Stomach (tissue), 4 donors: ENCODE measurements around the gene YJU2.

Experiments used
- EP300 ChIP-seq: sonication (generic); formaldehyde crosslinking; IDR thresholded peaks from one replicate; pipeline ENCODE4 v1.6.1; 2017; ENCODE audit warnings: antibody characterized with exemption
- POLR2A ChIP-seq, 4 donors: fragments of 450-650 bp; IDR thresholded peaks; one replicate each; pipeline ENCODE4 v1.6.1; 2016; ENCODE audit warnings: antibody characterized with exemption in 4 of 4, control low read depth in 2 of 4, mild to moderate bottlenecking in 1 of 4, moderate library complexity in 1 of 4
- POLR2AphosphoS5 ChIP-seq, 3 donors: sonication (generic); formaldehyde crosslinking; IDR thresholded peaks; one replicate each; pipeline ENCODE4 v1.6.1; 2016; ENCODE audit warnings: antibody characterized with exemption in 3 of 3
- TF ChIP-seq, protein P1 (sequence below), 7 experiments: fragments of 450-650 bp in 4 of 7; fragments of 200-600 bp in 3 of 7; sonication (generic) in 3 of 7; IDR thresholded peaks; one replicate each; pipeline ENCODE4 v1.5.1; 2016 to 2019; ENCODE audit warnings: antibody characterized with exemption in 7 of 7, control low read depth in 2 of 7, mild to moderate bottlenecking in 1 of 7

DNA sequence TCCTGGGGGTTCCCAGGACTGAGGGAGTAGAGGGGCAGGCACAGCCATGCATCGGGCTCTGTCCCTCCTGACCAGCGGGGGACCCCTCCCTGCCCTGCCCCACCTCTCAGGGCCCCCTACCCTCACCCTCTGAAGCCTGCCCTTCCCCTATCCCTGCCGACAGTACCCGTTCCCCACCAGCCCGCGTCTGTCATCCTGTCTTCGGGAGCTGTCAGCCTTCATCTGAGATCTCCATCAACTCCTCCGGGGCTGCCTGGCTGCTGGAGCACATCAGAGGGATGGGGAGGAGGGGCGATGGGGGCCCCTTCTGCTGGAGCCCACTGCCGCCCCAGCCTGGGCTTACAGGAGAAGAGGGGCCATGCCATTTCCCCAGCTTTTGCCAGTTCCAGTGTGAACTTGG, 26.0 kb downstream of the YJU2 start:
- TF ChIP-seq, protein P1, sequence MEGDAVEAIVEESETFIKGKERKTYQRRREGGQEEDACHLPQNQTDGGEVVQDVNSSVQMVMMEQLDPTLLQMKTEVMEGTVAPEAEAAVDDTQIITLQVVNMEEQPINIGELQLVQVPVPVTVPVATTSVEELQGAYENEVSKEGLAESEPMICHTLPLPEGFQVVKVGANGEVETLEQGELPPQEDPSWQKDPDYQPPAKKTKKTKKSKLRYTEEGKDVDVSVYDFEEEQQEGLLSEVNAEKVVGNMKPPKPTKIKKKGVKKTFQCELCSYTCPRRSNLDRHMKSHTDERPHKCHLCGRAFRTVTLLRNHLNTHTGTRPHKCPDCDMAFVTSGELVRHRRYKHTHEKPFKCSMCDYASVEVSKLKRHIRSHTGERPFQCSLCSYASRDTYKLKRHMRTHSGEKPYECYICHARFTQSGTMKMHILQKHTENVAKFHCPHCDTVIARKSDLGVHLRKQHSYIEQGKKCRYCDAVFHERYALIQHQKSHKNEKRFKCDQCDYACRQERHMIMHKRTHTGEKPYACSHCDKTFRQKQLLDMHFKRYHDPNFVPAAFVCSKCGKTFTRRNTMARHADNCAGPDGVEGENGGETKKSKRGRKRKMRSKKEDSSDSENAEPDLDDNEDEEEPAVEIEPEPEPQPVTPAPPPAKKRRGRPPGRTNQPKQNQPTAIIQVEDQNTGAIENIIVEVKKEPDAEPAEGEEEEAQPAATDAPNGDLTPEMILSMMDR (IDR thresholded peaks at IDR 0.05) = no peak
- TF ChIP-seq POLR2AphosphoS5 (IDR thresholded peaks at IDR 0.05) (no peak), POLR2A (IDR thresholded peaks at IDR 0.05) (no peak), EP300 (no peak)
